Stimulated activated CD8-positive, alpha-beta memory T cell treated with anti-CD3 and anti-CD28 coated beads, Interleukin-15, amount 100 ng/mL, for 24 hours (primary cell): ENCODE results near the gene NIPSNAP3A.

ENCODE experiments used
- DNase-seq: peaks from one replicate; pipeline ENCODE4 v3.0.0-alpha.2; 2020; ENCODE audit warnings: low read depth

The NIPSNAP3A gene

DNA sequence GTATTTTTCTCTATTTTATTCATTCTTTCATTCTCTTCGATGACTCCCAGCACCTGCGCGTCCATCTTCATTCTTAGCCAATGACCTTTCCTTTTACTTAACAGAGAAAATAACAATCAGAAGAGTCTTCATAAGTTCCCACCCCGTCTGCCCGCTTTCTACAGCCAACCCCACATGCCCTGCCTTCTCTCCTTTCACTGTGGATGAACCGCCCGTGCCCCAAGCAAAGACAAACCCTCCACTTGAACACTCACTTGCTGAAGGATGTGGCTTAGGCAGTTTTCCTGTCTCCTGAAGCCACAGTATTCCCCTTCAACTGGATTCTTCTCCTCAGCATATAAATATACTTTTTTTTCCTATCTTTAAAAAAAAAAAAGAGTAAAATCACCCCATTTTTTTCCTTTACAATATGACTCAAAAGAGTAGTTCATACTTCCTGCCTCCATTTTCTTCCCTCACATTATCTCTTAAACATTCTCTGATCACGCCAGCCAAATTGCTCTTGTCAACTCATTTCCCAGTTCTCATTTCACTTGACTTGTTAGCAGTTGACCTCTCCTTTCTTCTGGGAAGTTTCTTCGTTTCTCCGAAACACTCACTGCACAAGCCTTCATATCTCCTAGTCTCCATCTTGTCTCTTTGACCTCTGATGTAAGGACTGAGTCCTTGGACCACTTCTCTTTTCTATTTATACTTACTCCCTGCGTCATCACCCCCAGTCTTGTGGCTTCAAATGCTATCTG, 27.5 kb downstream of the NIPSNAP3A start:
- no peak for DNase-seq

GRCh38 chr9:104775574-104775936, 28.1 kb downstream of the NIPSNAP3A start:
- DNase-seq: no peak

DNA sequence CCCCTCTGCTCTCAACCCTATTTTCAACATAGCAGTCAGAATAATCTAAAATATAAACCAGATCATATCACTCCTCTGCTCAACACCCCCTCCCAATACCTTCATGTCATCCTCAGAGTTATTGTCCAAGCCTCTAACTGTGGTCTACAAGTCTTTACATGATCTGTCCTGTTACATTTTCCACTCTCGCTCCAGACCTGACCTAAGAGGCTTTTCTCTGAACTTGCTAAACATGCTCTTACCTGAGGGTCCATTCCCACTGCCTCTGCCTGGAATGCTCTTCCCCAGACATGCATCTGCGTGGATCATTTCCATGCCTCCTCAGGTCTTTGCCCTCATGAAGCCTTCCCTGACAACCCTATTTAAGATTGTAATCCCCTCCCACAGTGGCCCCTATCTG, 28.5 kb downstream of the NIPSNAP3A start:
- no peak for DNase-seq

GRCh38 chr9:104776797-104777196, 29.3 kb downstream of the NIPSNAP3A start:
- no peak for DNase-seq

- no peak for DNase-seq
These were observed 31.3 kb downstream of the NIPSNAP3A start for GRCh38 chr9:104778802-104779201.

DNA sequence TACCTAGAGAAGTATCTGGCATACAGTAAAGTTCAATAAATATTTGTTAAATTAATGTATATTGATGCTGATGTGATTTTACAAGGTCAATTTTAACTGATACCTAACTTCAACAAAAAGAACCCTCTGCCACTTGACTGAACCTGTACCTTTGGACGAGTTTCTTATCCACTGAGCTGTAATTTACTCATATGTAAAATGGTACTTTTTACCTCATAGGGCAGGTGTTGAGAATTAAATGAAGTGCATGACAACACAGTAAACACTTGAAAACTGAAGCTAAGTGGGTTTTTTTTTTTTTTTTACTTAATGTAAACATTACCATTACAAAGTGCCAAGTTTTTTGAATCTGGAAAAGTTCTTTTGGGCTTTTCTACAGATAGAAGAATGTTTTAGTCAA, 31.9 kb downstream of the NIPSNAP3A start:
- DNase-seq: no peak

GRCh38 chr9:104779946-104780535, 32.6 kb downstream of the NIPSNAP3A start:
- DNase-seq: no peak

DNA sequence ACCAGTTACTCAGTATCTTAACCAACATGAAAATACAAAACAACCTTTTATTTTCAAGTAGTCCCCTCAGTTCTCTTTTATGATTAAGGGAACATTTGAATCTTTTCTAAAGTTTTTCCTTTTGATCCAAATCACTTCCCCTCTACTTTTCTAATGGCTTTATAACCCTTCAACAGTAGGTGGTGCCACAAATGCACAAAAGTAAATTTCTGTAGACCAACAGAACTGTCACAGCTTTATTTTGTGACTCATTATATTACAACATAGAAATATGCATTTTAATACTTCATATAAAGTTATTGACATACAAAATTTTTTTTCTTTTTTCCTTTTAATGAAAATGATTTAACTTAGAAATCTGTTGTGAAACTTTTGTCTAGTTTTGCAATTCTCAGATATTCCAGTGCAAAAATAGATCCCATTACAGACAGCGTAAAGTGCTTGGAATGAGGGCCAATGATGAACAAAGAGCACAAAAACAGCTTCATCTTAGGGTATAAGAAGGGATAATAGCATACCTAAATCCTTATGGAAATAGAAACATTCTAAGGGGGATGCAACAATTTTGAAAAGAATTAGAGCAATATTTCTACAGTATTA, 33.4 kb downstream of the NIPSNAP3A start:
- DNase-seq: no peak

DNA sequence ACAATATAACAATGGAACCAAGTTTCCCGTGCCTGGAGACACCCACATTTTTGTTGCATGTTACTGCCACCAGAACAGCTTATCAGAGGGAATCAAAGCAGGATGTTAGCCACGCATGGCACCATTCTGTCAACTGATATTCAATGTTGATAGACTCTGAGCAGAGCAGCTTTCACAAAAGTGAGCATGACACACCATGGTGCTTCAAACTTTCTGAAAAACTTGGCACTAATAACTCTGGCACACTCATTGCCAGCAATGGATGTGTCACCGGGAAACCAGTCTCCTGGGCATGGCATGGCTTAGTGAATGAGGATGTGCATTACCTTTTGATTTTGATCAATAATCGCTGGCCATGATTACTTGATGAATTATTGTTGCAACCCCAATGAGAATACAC, 36.1 kb downstream of the NIPSNAP3A start:
- no peak for DNase-seq

GRCh38 chr9:104784098-104784497, 36.6 kb downstream of the NIPSNAP3A start:
- DNase-seq: no peak

DNA sequence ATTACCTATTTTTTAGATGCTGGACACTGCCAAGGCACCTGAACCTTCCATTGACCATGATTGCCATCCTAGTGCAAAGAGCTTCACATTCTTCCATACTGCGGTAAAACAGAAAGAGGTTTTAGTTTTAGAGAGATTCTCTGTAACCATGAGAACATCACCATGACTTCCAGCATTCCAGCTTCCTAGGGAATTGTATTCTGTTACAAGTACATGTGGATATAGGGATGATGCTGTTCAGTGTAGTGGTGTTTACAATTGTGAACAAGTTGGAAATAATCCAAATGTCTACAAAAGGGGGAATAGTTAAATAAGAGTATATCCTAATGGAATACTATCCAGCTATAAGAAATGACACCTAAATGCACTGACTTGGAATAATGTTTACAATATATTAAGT, 38.8 kb downstream of the NIPSNAP3A start:
- DNase-seq: no peak

- no peak for DNase-seq
These were observed 40.0 kb downstream of the NIPSNAP3A start for GRCh38 chr9:104787306-104788015.

GRCh38 chr9:104788251-104788650, 40.8 kb downstream of the NIPSNAP3A start:
- DNase-seq: no peak

DNA sequence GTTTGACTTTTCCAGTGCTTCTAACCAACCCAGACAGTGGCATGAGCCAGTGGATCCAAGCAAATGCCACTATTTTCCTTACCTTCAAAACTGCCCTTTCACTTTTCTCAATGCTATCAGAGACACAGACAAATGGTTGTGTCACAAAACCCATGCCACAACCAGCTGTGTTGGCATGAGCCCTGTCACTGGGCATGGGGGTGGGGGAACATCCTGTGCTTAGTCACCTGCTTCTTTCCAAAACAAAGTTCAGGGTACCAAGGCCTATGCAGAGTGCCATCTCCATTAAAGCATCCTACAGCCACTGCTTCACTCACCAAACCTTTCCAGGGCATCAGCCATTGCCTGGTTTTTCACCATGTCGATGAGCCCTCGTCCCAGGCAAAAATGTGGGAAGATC, 46.6 kb downstream of the NIPSNAP3A start:
- DNase-seq: no peak

- no peak for DNase-seq
These were observed 47.6 kb downstream of the NIPSNAP3A start for GRCh38 chr9:104795082-104795481.

- DNase-seq: no peak
These were observed 48.4 kb downstream of the NIPSNAP3A start for GRCh38 chr9:104795857-104796256.

DNA sequence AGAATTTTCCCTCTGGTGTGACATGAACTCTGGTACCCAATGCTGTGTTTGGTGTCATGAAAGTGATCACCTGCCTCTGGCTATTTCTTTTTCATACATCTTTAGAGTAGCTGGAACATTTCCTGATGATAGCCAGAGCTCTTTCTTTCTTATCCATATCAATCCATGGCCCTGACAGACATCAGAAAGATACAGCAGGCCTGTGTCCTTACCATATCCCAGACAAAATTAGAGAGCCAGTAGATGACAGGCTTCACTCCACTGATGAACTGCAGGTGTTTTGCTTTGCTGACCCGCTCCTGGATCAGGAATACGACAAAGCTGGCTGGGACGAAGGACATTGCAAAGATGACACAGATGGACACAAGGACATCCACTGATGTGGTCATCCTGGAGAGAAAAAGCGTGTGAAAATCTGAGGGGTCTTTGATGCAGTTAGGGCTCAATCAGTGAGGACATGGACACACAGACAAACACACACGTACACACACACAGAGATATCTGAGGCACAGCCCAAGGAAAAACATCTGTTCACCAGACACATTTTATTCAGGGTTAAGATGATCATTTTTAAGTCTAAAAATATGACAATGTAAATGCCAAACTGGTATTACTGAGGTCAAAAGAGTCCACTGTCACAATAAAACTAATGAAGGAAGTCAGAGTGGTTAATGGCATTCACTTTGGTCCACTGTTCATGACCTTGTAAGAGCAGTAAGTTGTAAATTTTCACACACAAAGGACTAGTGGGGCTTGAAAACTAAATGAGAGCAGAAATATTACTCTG, 50.9 kb downstream of the NIPSNAP3A start:
- DNase-seq: no peak

GRCh38 chr9:104800068-104800785, 52.7 kb downstream of the NIPSNAP3A start:
- no peak for DNase-seq

DNA sequence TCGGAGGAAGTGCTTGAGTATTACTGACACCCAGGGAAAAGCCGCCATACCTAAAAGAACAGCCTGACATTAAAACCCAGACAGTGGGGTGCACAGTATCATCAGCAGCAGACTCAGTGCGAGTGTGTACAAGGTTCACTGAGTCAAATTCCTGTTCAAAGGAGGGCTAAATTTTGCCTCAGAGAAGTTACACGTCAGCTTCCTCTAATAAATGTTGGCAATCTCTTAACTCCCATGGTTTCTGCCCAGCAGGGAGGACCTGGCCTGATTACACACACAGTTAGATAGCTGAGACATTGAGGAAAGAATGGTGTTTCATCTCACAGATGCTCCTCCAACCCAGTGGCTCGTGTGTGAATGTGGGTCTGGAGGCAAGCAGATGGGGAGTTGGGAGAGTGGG, 54.6 kb downstream of the NIPSNAP3A start:
- no peak for DNase-seq

DNA sequence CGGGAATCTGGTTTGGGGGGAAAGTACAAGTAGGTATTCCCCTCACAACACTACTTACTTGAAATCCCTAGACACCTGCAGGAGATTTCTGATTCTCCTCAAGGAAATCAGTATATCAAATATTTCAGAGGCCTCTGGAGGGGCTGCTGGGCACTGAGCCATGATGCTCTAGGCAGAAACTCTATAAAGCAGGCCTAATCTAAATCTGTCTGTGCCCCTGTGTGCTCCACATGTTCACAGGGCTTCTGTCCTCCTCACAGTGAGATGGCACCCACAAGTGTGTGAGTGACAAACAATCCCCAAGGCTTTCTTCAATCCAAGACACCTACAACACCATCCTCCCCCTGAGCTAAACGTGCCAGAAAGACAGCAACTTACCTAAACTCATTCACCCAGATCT, 55.4 kb downstream of the NIPSNAP3A start:
- DNase-seq: no peak

DNA sequence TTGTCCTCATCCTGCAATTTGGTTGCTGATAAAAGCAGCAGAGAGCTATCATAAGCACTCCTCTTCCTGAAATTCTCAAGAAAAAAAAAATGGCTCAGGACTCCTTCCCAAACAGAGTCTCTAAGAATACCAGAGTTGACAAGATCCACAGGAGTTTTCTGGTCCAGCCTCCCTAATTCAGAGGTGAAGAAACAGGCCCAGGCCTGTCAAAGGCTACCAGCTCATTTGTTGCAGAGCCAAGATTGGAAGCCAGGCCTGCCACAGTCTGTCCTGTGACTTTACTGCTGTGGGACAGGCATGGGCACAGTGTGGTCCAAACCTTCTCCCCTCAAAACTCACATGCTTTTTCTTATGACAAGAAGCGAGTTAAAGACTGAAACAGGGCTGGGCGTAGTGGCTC, 58.0 kb downstream of the NIPSNAP3A start:
- no peak for DNase-seq
